ENCODE results near the gene CLIC6. TPM values are rescaled to one million over a fixed set of nuclear protein-coding genes. Genes with fewer than 3 reads are reported as not detected.
A peak's percentile ranks its signal among the peaks of the same experiment; 100 is the strongest.

Gene CLIC6
- total RNA-seq, 4 donors from 2014 or later, result 0.37 to 6.2 (median 1.6) TPM

DNA sequence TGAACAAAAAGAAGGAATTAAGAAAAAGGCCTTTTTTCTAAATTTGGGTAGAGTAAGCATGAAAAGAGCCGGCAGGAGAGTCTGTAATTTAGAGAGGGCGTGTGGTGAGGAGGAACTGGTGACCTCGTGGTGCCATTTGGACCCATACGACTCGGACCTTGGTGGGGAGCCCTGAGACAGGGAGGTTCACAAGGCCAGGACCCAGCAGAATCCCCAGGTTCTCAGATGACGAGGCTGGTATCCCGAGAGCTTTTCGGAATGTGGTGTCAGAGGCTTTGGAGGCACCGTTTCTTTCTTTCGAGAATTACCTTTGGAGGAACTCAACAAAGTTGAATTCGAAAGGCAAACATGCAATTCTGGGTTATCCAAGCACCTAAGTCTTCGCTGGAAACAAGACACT lies 34.8 kb downstream of the CLIC6 start:
- TF ChIP-seq, protein P1, sequence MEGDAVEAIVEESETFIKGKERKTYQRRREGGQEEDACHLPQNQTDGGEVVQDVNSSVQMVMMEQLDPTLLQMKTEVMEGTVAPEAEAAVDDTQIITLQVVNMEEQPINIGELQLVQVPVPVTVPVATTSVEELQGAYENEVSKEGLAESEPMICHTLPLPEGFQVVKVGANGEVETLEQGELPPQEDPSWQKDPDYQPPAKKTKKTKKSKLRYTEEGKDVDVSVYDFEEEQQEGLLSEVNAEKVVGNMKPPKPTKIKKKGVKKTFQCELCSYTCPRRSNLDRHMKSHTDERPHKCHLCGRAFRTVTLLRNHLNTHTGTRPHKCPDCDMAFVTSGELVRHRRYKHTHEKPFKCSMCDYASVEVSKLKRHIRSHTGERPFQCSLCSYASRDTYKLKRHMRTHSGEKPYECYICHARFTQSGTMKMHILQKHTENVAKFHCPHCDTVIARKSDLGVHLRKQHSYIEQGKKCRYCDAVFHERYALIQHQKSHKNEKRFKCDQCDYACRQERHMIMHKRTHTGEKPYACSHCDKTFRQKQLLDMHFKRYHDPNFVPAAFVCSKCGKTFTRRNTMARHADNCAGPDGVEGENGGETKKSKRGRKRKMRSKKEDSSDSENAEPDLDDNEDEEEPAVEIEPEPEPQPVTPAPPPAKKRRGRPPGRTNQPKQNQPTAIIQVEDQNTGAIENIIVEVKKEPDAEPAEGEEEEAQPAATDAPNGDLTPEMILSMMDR (IDR thresholded peaks at IDR 0.05), result no peak
- ATAC-seq (ENCODE audit: low FRiP score) (no peak), DNase-seq (ENCODE audit: low spot score) (no peak)

- TF ChIP-seq, protein P1 (IDR thresholded peaks at IDR 0.05), result no peak
- DNase-seq (ENCODE audit: low spot score) (no peak), ATAC-seq (ENCODE audit: low FRiP score) (peak; percentile 77)
Measured at GRCh38 chr21:34704119-34704518, 35.3 kb downstream of the CLIC6 start.

DNA sequence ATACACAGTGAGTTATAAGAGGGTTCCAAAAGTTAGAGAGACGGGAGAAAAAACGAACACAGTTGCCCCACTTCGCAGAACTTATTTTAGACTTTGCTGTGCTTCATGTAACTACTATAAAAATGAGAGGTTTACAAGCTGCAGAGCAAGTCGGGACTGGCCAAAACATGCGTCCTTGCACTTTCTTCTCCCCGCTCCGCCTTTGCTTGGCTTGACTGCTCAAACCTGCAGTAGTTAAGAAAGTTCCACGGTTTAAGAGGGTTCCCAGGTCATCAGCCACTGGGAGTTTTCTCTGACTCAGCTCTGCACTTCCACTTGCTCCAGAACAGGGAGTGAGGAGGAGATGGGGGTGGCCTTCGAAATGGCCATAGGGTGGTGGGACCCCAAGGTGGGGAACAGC lies 36.2 kb downstream of the CLIC6 start:
- TF ChIP-seq, protein P1 (IDR thresholded peaks at IDR 0.05), result no peak
- DNase-seq (ENCODE audit: low spot score) (no peak), ATAC-seq (ENCODE audit: low FRiP score) (no peak)

DNA sequence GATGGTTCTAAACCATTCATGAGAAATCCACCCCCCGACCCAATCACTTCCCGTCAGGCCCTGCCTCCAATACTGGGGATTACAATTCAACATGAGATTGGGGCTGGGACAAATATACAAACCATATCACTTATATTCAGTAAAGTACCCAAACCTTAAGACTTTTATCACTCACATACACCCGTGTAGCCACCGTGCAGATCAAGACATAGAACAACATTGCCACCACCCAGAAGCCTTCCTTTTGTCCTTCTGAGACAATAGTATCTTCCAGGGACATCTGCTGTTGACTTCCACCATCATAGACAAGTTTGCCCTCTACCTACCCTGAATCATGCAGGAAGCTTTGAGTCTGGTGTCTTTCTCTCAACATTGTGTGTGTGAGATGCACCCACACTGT lies 37.5 kb downstream of the CLIC6 start:
- TF ChIP-seq, protein P1 (IDR thresholded peaks at IDR 0.05), result no peak
- no peak for ATAC-seq (ENCODE audit: low FRiP score)
- DNase-seq (ENCODE audit: low spot score), result no peak

DNA sequence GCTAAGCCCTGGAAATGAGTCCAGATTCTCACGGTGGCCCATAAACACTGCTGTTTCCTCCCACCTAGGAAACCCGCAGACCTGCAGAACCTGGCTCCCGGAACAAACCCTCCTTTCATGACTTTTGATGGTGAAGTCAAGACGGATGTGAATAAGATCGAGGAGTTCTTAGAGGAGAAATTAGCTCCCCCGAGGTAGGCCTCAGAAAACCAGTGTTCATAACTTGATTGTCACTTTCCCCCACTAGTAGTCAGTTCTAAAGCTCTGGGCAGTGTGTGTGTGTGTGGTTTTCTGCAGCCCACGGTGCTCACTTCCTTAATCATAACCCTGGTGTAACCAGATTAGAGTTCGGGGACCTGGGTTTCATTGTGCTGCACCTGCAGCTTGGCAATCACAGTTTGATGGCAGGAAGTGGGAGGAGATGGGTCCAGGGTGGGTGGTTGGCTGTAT lies 39.1 kb downstream of the CLIC6 start:
- no peak for ATAC-seq (ENCODE audit: low FRiP score)

GRCh38 chr21:34713621-34714020 lies 44.8 kb downstream of the CLIC6 start:
- DNase-seq (ENCODE audit: low spot score) (no peak), ATAC-seq (ENCODE audit: low FRiP score) (no peak)
- TF ChIP-seq, protein P1 (IDR thresholded peaks at IDR 0.05), result no peak

More for the DNA sequence above, 39.1 kb downstream of the CLIC6 start:
- DNase-seq (ENCODE audit: low spot score), result no peak
- TF ChIP-seq, protein P1 (IDR thresholded peaks at IDR 0.05), result no peak

- DNase-seq (ENCODE audit: low spot score) (no peak), ATAC-seq (ENCODE audit: low FRiP score) (no peak)
- TF ChIP-seq, protein P1 (IDR thresholded peaks at IDR 0.05), result no peak
Measured at GRCh38 chr21:34715518-34715917, 46.7 kb downstream of the CLIC6 start.

All from omental fat pad (tissue), 4 donors.